ENCODE data around the gene MFSD12. TPM values are rescaled to one million over a fixed set of nuclear protein-coding genes. Genes with fewer than 3 reads are reported as not detected.

Gene MFSD12
- total RNA-seq, 1 experiment from 2014 or later, result 121 TPM

- H3K36me3 ChIP-seq (ENCODE audit: low read depth, low read length), result no peaks in the 10 kb centered on the region
- no peak within 1 kb of the TSS for H3K9ac ChIP-seq (ENCODE audit: low read length)
- H3K27me3 ChIP-seq (ENCODE audit: low read length), result no peaks in the 10 kb centered on the region
- BruUV-seq (replicated peaks), result TSS peak; percentile 18
- no peaks in the 10 kb centered on the region for H3K9me2 ChIP-seq (replicated peaks; ENCODE audit: low read length)
- H3K4me3 ChIP-seq (ENCODE audit: low read length), result no peak within 1 kb of the TSS
- TF ChIP-seq EZH2phosphoT487 (IDR thresholded peaks at IDR 0.05; ENCODE audit: borderline replicate concordance, low read length), result no peak
- ATAC-seq (peak; percentile 19; the same call in 1 of the 2 replicates), DNase-seq (no peak)
- no peak within 1 kb of the TSS for H3K27ac ChIP-seq (ENCODE audit: low read length)
- ChIA-PET POLR2A (ENCODE audit: unreplicated experiment) (no interaction called here), CTCF (no interaction called here)
- no peak within 1 kb of the TSS for H2AFZ ChIP-seq (ENCODE audit: low read length)
- H3K4me1 ChIP-seq (ENCODE audit: insufficient read depth, low read length), result no peaks in the 10 kb centered on the region
- H3K79me2 ChIP-seq (ENCODE audit: low read length), result no peaks in the 10 kb centered on the region
- no peak within 1 kb of the TSS for H3K4me2 ChIP-seq (ENCODE audit: low read length)
- no peaks in the 10 kb centered on the region for H3F3A ChIP-seq (ENCODE audit: low read length, unreplicated experiment)
- H3K9me3 ChIP-seq (ENCODE audit: low read length), result no peaks in the 10 kb centered on the region
- H4K20me1 ChIP-seq (ENCODE audit: low read length), result no peaks in the 10 kb centered on the region
- intact Hi-C loops (cut with micrococcal nuclease), result no loop called here
Measured at GRCh38 chr19:3538965-3539755, 18.2 kb downstream of the MFSD12 start, which contains the start of gene TEKTIP1. Gene TEKTIP1, plus strand, starts transcription at chr19:3539174. Its CDS starts 4 bp downstream, at chr19:3539178.

- Histone ChIP-seq H3K4me3 (ENCODE audit: low read length) (no peak overlapping the region), H3K79me2 (ENCODE audit: low read length) (no peaks in the 10 kb centered on the region), H3K4me2 (ENCODE audit: low read length) (no peak overlapping the region), H3K36me3 (ENCODE audit: low read depth, low read length) (no peaks in the 10 kb centered on the region), H3K4me1 (ENCODE audit: insufficient read depth, low read length) (no peaks in the 10 kb centered on the region), H3K27ac (ENCODE audit: low read length) (no peak overlapping the region), H3K9me2 (replicated peaks; ENCODE audit: low read length) (no peaks in the 10 kb centered on the region), H3F3A (ENCODE audit: low read length, unreplicated experiment) (no peaks in the 10 kb centered on the region), H3K9ac (ENCODE audit: low read length) (no peak overlapping the region), H2AFZ (ENCODE audit: low read length) (no peak overlapping the region), H3K27me3 (ENCODE audit: low read length) (no peaks in the 10 kb centered on the region), H4K20me1 (ENCODE audit: low read length) (no peaks in the 10 kb centered on the region), H3K9me3 (ENCODE audit: low read length) (no peaks in the 10 kb centered on the region)
- DNase-seq (no peak), ATAC-seq (no peak)
- CTCF ChIA-PET, result no interaction called here
- TF ChIP-seq EZH2 (IDR thresholded peaks at IDR 0.05; ENCODE audit: low read length, unreplicated experiment) (no peak), EZH2phosphoT487 (IDR thresholded peaks at IDR 0.05; ENCODE audit: borderline replicate concordance, low read length) (no peak), CTCF (conservative IDR thresholded peaks at IDR 0.05; ENCODE audit: low read depth, low read length) (no peak)
- intact Hi-C loops (cut with micrococcal nuclease), result no loop called here
- no TSS peak for BruUV-seq (replicated peaks)
- POLR2A ChIA-PET (ENCODE audit: unreplicated experiment), result no interaction called here
Measured at GRCh38 chr19:3538258-3538929, 19.0 kb downstream of the MFSD12 start.

GRCh38 chr19:3537438-3538240 lies 19.7 kb downstream of the MFSD12 start:
- Histone ChIP-seq H3K36me3 (ENCODE audit: low read depth, low read length) (no peaks in the 10 kb centered on the region), H3K79me2 (ENCODE audit: low read length) (no peaks in the 10 kb centered on the region), H3K9me3 (ENCODE audit: low read length) (no peaks in the 10 kb centered on the region), H3K9me2 (replicated peaks; ENCODE audit: low read length) (no peaks in the 10 kb centered on the region), H3K27me3 (ENCODE audit: low read length) (no peaks in the 10 kb centered on the region), H3K4me3 (ENCODE audit: low read length) (no peak overlapping the region), H4K20me1 (ENCODE audit: low read length) (no peaks in the 10 kb centered on the region), H3K4me2 (ENCODE audit: low read length) (no peak overlapping the region), H2AFZ (ENCODE audit: low read length) (no peak overlapping the region), H3K9ac (ENCODE audit: low read length) (no peak overlapping the region), H3F3A (ENCODE audit: low read length, unreplicated experiment) (no peaks in the 10 kb centered on the region), H3K4me1 (ENCODE audit: insufficient read depth, low read length) (no peaks in the 10 kb centered on the region), H3K27ac (ENCODE audit: low read length) (no peak overlapping the region)
- intact Hi-C loops (cut with micrococcal nuclease), result no loop called here
- DNase-seq, result no peak
- peak; percentile 19 for ATAC-seq
- BruUV-seq (replicated peaks), result no TSS peak
- ChIA-PET CTCF (no interaction called here), POLR2A (ENCODE audit: unreplicated experiment) (no interaction called here)
- TF ChIP-seq EZH2 (IDR thresholded peaks at IDR 0.05; ENCODE audit: low read length, unreplicated experiment), result no peak
- no peak for TF ChIP-seq CTCF (conservative IDR thresholded peaks at IDR 0.05; ENCODE audit: low read depth, low read length)
- TF ChIP-seq EZH2phosphoT487 (IDR thresholded peaks at IDR 0.05; ENCODE audit: borderline replicate concordance, low read length), result no peak

All from PC-3 (cell line).